ENCODE measurements around the gene CCDC154.
"Not testable (repeated sequence)": the region's sequence is repeated elsewhere in the genome, so short reads cannot be mapped to it uniquely, and the experiment has no call there.

CCDC154 gene

GRCh38 chr16:1441391-1441829 is 2.9 kb downstream of the CCDC154 start:
- Histone ChIP-seq H3K27me3 (no peaks in the 10 kb centered on the region), H3K9me3 (no peaks in the 10 kb centered on the region), H3K4me1 (no peaks in the 10 kb centered on the region), H3K27ac (no peak overlapping the region), H3K36me3 (peaks cover 10 to 28% (median 11%) of the 10 kb centered on the region in 3 donors), H3K4me3 (no peak overlapping the region)
- intact Hi-C loops (cut with DNase I; ENCODE audit: low total_unique reads): no loop called here
- TF ChIP-seq CTCF (IDR thresholded peaks at IDR 0.05): no peak
- DNase-seq: no peak

- H3K27me3 ChIP-seq; H3K4me1 ChIP-seq; H3K27ac ChIP-seq; DNase-seq; H3K4me3 ChIP-seq; H3K9me3 ChIP-seq; intact Hi-C loops (cut with DNase I; ENCODE audit: low total_unique reads): not testable (repeated sequence)
- peaks cover 0 to 26% (median 0%) of the 10 kb centered on the region in 3 donors for H3K36me3 ChIP-seq
Measured at GRCh38 chr16:1439699-1440074, 4.7 kb downstream of the CCDC154 start.

- Histone ChIP-seq H3K27ac (no peak overlapping the region), H3K4me3 (no peak overlapping the region), H3K9me3 (no peaks in the 10 kb centered on the region), H3K4me1 (no peaks in the 10 kb centered on the region), H3K36me3 (peaks cover 0 to 26% (median 0%) of the 10 kb centered on the region in 3 donors), H3K27me3 (peaks cover 0 to 10% of the 10 kb centered on the region in 2 donors)
- intact Hi-C loops (cut with DNase I; ENCODE audit: low total_unique reads): no loop called here
- no peak for DNase-seq
- TF ChIP-seq CTCF (IDR thresholded peaks at IDR 0.05): no peak
Measured at GRCh38 chr16:1439058-1439698, 5.2 kb downstream of the CCDC154 start.

GRCh38 chr16:1438229-1439057 is 5.9 kb downstream of the CCDC154 start:
- H3K4me1 ChIP-seq: no peaks in the 10 kb centered on the region
- no peak for DNase-seq
- TF ChIP-seq CTCF (IDR thresholded peaks at IDR 0.05): no peak
- peaks cover 0 to 17% of the 10 kb centered on the region in 2 donors for H3K27me3 ChIP-seq
- no peak overlapping the region for H3K4me3 ChIP-seq
- no peaks in the 10 kb centered on the region for H3K9me3 ChIP-seq
- intact Hi-C loops (cut with DNase I; ENCODE audit: low total_unique reads): no loop called here
- no peak overlapping the region for H3K27ac ChIP-seq
- peaks cover 0 to 26% (median 0%) of the 10 kb centered on the region in 3 donors for H3K36me3 ChIP-seq

GRCh38 chr16:1437606-1438005 is 6.8 kb downstream of the CCDC154 start:
- Histone ChIP-seq H3K27ac (no peak overlapping the region), H3K36me3 (peaks cover 0 to 26% (median 0%) of the 10 kb centered on the region in 3 donors), H3K4me3 (no peak overlapping the region), H3K9me3 (no peaks in the 10 kb centered on the region), H3K27me3 (peaks cover 0 to 25% of the 10 kb centered on the region in 2 donors), H3K4me1 (no peaks in the 10 kb centered on the region)
- TF ChIP-seq CTCF (IDR thresholded peaks at IDR 0.05): no peak
- intact Hi-C loops (cut with DNase I; ENCODE audit: low total_unique reads): no loop called here
- DNase-seq: no peak

GRCh38 chr16:1436731-1437355 is 7.5 kb downstream of the CCDC154 start:
- Histone ChIP-seq H3K27ac (no peak overlapping the region), H3K4me1 (no peaks in the 10 kb centered on the region), H3K27me3 (peaks cover 0 to 32% of the 10 kb centered on the region in 2 donors), H3K9me3 (no peaks in the 10 kb centered on the region), H3K4me3 (no peak overlapping the region), H3K36me3 (peaks cover 0 to 26% (median 0%) of the 10 kb centered on the region in 3 donors)
- no peak for TF ChIP-seq CTCF (IDR thresholded peaks at IDR 0.05)
- intact Hi-C loops (cut with DNase I; ENCODE audit: low total_unique reads): no loop called here
- DNase-seq: no peak
